ENCODE results near the gene WDR6.
"Not testable (repeated sequence)": the region's sequence is repeated elsewhere in the genome, so short reads cannot be mapped to it uniquely, and the experiment has no call there.

Gene WDR6

DNA sequence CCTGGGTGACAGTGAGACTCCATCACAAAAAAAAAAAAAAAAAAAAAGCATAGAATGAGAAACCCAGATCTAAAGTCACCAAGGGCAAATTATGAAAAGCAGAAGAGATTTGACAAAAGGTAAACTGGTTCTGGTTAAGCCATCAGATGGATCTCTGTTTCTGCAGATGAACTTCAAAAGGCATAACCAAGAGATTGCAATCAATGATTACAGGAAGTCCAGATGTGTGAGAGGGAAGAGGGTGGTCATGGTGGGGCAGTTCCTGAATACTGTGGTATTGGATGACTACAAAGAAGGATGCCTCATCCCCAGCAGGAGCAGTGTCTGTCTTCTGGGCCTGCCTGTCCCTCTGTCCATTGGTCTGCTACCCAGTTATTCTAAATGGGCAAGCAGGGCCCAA, 13.4 kb upstream of the WDR6 start:
- no peak for DNase-seq

- no peak for DNase-seq
Measured at GRCh38 chr3:48996640-48997039, 10.6 kb upstream of the WDR6 start.

DNA sequence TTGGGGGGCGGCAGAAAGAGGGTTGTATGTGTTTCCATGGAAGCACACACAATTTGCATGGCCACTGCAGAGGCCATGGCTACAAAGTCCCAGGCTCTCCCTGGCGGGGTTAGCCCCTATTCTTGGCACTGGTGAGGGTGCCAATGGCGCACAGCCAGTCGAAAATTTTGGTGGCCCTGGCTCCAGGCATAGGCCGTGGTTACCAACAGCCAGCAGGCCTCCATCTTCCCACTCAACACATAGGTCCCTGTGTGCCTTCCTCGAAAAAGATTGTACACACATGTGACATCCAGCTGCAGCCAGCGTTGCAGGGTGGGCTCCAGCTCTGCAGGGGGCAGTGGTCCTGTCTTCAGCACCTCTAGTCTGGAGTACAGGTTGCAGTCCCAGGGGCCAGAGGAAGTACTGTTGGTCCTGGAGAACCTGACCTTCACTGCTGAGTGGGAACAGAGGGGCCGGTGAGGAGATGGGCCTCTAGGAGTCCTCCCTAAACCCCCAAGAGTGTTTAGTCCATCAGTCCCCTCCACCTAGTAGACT, 10.0 kb upstream of the WDR6 start:
- DNase-seq, result no peak

DNA sequence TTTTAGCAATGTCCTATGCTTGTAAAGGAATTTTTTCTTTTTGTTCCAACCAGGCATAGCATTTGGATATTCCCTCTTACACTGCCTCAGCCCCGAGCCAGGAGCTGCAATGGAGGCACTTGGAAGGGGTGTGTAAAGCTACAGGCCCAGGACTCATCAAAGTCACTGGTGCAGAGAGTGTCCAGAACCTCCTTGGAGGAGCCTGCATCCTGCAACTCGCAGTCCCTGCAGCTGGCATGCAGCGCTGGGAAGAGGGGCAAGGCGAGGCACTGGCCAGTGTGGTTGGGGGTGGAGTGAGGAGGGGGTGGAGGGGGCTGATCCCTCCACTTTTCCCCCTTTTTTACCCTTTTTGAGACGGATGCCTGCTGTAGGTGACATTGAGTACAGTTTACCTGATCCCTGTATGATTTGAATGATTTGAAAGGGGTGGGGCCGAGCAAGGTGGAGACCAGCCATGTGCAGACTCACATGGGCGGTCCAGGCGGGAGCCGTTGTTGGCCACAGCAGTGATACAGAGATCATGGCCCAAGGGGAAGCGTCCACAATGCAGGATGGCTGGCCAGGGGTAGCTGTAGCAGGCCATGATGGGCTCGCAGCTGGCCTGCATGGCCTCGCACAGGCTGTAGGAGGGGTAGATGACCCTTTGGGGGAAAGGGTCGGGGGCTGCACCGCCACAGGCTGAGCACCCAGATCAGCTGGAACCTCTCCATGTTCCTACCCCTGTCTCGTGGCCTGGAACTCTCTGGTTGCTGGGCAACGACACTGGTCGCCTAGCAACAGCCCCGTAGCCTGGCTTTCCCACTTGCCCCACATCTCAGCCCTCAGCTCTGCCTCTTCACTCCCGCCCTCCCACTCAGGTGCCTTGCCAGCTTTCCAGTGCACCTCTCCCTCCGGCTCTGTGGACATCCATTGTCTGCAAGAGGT, 9.2 kb upstream of the WDR6 start:
- DNase-seq, result no peak

DNA sequence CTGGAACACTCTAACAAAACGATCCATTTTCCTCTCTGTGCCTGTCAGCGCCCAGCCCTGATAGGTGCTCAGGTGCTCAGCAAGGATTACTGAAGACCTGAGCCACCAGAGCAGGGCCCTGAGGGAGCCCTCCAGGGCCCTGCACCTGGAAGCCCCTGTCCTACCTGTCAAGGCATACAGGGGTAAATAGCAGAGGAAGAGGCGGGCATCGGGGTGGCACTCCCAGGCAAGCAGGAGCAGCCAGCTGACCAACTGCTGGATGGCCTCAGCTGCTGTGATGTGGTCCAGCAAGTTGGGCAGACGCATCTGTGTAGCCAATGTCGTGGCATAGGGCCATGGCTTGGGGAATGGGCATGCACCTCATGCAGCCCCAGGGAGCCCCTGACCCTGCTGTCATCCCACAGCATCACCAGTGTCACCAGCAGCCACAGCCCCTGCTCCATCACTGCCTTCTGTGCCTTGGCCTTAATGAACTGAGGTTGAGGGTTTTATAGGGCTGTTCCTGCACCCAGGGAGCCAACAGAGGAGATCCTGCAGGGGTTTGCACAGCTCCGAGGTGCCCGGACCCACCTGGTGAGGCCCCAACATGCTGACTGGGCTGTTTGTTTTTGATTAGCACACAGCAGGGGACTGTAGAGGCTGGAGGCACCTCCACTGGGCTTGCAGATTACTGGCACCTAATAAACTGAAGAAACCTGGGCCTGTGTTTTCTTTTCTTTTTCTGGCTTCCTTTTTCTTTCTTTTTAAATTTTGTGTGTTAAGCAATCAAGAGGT, 7.9 kb upstream of the WDR6 start:
- DNase-seq, result no peak

DNA sequence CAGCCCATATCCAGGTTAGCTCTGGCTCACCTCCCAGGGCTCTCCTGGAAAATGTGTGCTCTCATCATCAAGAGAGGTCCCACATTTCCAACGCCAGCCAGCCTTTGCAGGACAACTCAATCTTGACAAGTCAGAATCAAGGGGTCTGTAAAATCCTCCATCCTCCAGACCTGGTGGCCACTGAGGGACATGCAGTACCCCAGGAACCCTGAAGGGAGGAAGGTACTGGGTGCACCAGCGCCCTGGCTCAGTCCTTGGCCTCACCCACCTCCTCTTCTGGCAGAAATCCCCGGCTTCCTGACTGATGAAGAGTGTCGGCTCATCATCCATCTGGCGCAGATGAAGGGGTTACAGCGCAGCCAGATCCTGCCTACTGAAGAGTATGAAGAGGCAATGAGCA, 6.0 kb upstream of the WDR6 start:
- no peak for DNase-seq

GRCh38 chr3:49004352-49005302, 2.6 kb upstream of the WDR6 start:
- DNase-seq, result no peak

- DNase-seq, result no peak
Measured at GRCh38 chr3:49005303-49005680, 1.9 kb upstream of the WDR6 start.

DNA sequence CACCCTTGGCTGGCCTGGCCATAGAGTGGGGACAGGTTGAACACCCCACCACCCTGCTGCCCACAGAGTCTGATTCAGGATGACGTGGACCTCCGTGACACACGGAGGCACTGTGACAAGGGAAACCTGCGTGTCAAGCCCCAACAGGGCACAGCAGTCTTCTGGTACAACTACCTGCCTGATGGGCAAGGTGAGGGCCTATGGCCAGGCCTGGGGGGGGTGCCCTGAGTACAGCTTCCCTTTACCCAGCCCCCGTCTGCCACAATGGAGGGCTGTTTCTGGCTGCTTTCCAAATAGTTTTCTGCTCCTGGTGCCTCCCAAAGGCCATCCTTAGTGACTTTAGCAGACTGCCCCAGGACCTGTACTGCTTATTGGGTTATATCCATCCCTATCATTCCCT, 1.2 kb upstream of the WDR6 start:
- DNase-seq, result no peak

DNA sequence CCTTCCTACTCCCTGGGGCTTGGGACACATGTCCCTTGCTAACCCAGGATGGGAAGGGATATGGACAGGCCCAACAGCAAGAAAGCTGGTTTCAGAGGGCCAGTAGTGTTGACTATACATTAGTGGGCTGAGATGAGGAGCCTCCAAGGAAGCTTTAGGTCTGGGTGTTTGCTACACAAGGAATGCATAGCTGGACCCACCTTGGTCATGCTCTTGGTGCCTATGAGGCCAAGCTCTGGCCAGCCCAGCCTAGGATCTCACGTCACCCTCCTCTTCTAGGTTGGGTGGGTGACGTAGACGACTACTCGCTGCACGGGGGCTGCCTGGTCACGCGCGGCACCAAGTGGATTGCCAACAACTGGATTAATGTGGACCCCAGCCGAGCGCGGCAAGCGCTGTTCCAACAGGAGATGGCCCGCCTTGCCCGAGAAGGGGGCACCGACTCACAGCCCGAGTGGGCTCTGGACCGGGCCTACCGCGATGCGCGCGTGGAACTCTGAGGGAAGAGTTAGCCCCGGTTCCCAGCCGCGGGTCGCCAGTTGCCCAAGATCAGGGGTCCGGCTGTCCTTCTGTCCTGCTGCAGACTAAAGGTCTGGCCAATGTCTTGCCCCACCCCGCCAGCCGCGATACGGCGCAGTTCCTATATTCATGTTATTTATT, 653 bp upstream of the WDR6 start:
- DNase-seq, result no peak

GRCh38 chr3:49007771-49008528, 759 bp downstream of the WDR6 start:
- DNase-seq, result no peak

GRCh38 chr3:49008627-49009026, 1.4 kb downstream of the WDR6 start:
- not testable (repeated sequence) for DNase-seq

DNA sequence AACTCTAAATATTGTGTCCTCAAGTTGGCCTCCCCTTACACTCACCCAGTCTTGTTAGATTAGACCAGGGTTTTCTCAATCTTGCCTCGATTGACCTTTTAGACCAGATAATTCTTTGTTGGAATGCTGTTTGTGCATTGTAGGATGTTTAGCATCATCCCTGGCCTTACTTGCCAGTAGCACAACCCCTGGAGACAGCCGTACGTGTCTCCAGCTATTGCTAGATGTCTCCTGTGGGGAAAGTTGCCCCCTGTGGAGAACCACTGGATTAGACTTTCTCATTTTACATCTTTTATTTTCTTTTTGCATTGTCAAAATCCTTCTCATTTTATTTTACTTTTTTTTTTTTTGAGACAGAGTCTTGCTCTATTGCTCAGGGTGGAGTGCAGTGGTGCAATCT, 2.2 kb downstream of the WDR6 start:
- no peak for DNase-seq

- DNase-seq, result no peak
Measured at GRCh38 chr3:49012441-49013017, 5.3 kb downstream of the WDR6 start.

- no peak for DNase-seq
Measured at GRCh38 chr3:49013113-49013737, 6.0 kb downstream of the WDR6 start.

GRCh38 chr3:49013738-49014660, 6.8 kb downstream of the WDR6 start:
- no peak for DNase-seq

DNA sequence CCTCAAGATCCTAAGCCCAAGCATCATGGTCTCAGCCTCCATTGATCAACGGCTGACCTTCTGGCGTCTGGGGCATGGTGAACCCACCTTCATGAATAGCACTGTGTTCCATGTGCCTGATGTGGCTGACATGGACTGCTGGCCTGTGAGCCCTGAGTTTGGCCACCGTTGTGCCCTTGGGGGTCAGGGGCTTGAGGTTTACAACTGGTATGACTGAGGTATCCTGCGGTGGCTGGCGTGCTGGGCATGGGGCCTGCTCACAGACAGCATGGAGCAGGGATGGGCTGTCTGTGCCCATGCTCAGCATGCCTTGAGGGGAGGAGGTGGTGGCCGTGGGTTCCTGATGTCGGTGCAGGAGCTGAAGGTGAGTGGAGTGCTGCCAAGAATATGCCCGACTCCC, 7.9 kb downstream of the WDR6 start:
- DNase-seq, result no peak

DNA sequence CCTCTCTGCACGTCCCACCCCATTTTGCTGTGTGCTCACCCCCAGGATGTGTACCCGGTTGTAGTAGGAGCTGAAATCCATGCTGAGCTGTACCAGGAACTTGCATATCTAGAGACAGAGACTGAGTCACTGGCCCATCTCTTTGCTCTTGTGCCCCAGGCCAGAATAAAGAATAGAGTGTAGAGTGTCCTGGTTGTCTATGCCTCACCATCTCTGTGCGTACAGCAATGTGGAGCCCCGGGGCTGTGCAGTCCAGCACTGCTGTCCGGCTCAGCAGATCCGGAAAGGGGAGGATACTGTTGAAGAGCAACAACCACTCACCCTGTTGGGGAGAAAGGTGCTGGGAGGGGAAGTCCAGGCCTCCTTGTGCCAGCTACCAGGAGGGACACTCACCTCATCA, 8.6 kb downstream of the WDR6 start:
- no peak for DNase-seq

Measured in NCI-H187 treated with DMSO at 0.1 percent for 48 hours (cell line).